H9 (cell line): ENCODE data around the gene MMP17. TPM values are rescaled to one million over a fixed set of nuclear protein-coding genes. Genes with fewer than 3 reads are reported as not detected.

Experiments used
- DNase-seq: peaks from one replicate; pipeline ENCODE4 v3.0.0-alpha.2; 2017
- H2AFZ ChIP-seq: one replicate; pipeline ENCODE4 v1.6.1; 2013; ENCODE audit warnings: mild to moderate bottlenecking, low read length, control low read depth, moderate library complexity
- H2AK5ac ChIP-seq: 2 replicates; pipeline ENCODE4 v1.6.1; 2013; ENCODE audit warnings: low read length, control low read depth, mixed read lengths; ENCODE audit not compliant: insufficient read length
- H2BK120ac ChIP-seq: one replicate; pipeline ENCODE4 v1.6.1; 2013; ENCODE audit warnings: low read depth, mild to moderate bottlenecking, low read length, control low read depth, inconsistent platforms; ENCODE audit not compliant: poor library complexity, severe bottlenecking
- H2BK12ac ChIP-seq: 2 replicates; pipeline ENCODE4 v1.6.1; 2013; ENCODE audit warnings: low read length, control low read depth, mixed read lengths, low read depth; ENCODE audit not compliant: insufficient read length
- H2BK15ac ChIP-seq: 2 replicates; pipeline ENCODE4 v1.6.1; 2013; ENCODE audit warnings: low read depth, low read length, control low read depth
- H2BK20ac ChIP-seq: one replicate; pipeline ENCODE4 v1.6.1; 2013; ENCODE audit warnings: low read depth, mild to moderate bottlenecking, low read length, control low read depth, inconsistent platforms; ENCODE audit not compliant: poor library complexity, severe bottlenecking
- H2BK5ac ChIP-seq: 2 replicates; pipeline ENCODE4 v1.6.1; 2013; ENCODE audit warnings: low read length, control low read depth, mixed read lengths; ENCODE audit not compliant: insufficient read length
- H3K14ac ChIP-seq: 2 replicates; pipeline ENCODE4 v1.6.1; 2013; ENCODE audit warnings: low read length, control low read depth; ENCODE audit not compliant: insufficient read depth
- H3K18ac ChIP-seq: 2 replicates; pipeline ENCODE4 v1.6.1; 2013; ENCODE audit warnings: low read depth, mild to moderate bottlenecking, mixed read lengths, low read length, control low read depth; ENCODE audit not compliant: insufficient read length
- H3K23ac ChIP-seq: 2 replicates; pipeline ENCODE4 v1.6.1; 2013; ENCODE audit warnings: low read length, control low read depth, mixed read lengths, low read depth; ENCODE audit not compliant: insufficient read length
- H3K23me2 ChIP-seq: 2 replicates; pipeline ENCODE4 v1.6.1; 2013; ENCODE audit warnings: low read depth, mild to moderate bottlenecking, mixed read lengths, low read length, control low read depth; ENCODE audit not compliant: insufficient read length, poor library complexity, severe bottlenecking
- H3K27ac ChIP-seq: 2 replicates; pipeline ENCODE4 v1.5.1; 2013; ENCODE audit warnings: low read length, control low read depth, mixed read lengths, low read depth; ENCODE audit not compliant: insufficient read length
- H3K27me3 ChIP-seq: 2 replicates; pipeline ENCODE4 v1.6.1; 2013; ENCODE audit warnings: low read length, control low read depth, inconsistent platforms; ENCODE audit not compliant: insufficient read depth
- H3K4ac ChIP-seq: 2 replicates; pipeline ENCODE4 v1.6.1; 2013; ENCODE audit warnings: low read depth, mild to moderate bottlenecking, control low read depth, inconsistent platforms, low read length, moderate library complexity
- H3K4me1 ChIP-seq: 2 replicates; pipeline ENCODE4 v1.6.1; 2013; ENCODE audit warnings: low read length, control low read depth, inconsistent platforms; ENCODE audit not compliant: insufficient read depth
- H3K4me2 ChIP-seq: 2 replicates; pipeline ENCODE4 v1.6.1; 2013; ENCODE audit warnings: low read length, control low read depth, mixed read lengths; ENCODE audit not compliant: insufficient read length, insufficient read depth
- H3K56ac ChIP-seq: 2 replicates; pipeline ENCODE4 v1.6.1; 2013; ENCODE audit warnings: low read depth, mild to moderate bottlenecking, mixed read lengths, low read length, control low read depth; ENCODE audit not compliant: insufficient read length
- H3K79me1 ChIP-seq: 2 replicates; pipeline ENCODE4 v1.6.1; 2013; ENCODE audit warnings: low read depth, mild to moderate bottlenecking, moderate library complexity, low read length, control low read depth, inconsistent platforms; ENCODE audit not compliant: insufficient read depth, poor library complexity, severe bottlenecking
- H3K79me2 ChIP-seq: 2 replicates; pipeline ENCODE4 v1.6.1; 2013; ENCODE audit warnings: low read length, control low read depth, inconsistent platforms; ENCODE audit not compliant: insufficient read depth
- H3K9ac ChIP-seq: 2 replicates; pipeline ENCODE4 v1.6.1; 2013; ENCODE audit warnings: low read length, control low read depth, mixed read lengths; ENCODE audit not compliant: insufficient read length; ENCODE audit errors: extremely low read depth
- H3K9me3 ChIP-seq: one replicate; pipeline ENCODE4 v1.6.1; 2013; ENCODE audit warnings: low read depth, low read length, inconsistent platforms; ENCODE audit not compliant: control insufficient read depth
- H3T11ph ChIP-seq: one replicate; pipeline ENCODE4 v1.6.1; 2013; ENCODE audit warnings: mild to moderate bottlenecking, low read length, control low read depth, inconsistent platforms
- H4K20me1 ChIP-seq: one replicate; pipeline ENCODE4 v1.6.1; 2013; ENCODE audit not compliant: control insufficient read depth, insufficient read length, insufficient read depth
- H4K5ac ChIP-seq: 2 replicates; pipeline ENCODE4 v1.6.1; 2013; ENCODE audit warnings: low read depth, mild to moderate bottlenecking, mixed read lengths, low read length, control low read depth; ENCODE audit not compliant: insufficient read length
- H4K8ac ChIP-seq: replicated peaks from 2 replicates; pipeline ENCODE4 v1.6.1; 2013; ENCODE audit warnings: low read length, control low read depth, mixed read lengths, low read depth; ENCODE audit not compliant: insufficient read length
- H4K91ac ChIP-seq: 2 replicates; pipeline ENCODE4 v1.6.1; 2013; ENCODE audit warnings: low read depth, mild to moderate bottlenecking, moderate library complexity, mixed read lengths, low read length, control low read depth; ENCODE audit not compliant: insufficient read length
- H3K27ac Mint-ChIP-seq, 3 experiments: 2 replicates in 2 of 3; 3 replicates in 1 of 3; pipeline ENCODE4 v1.8.0; 2020 to 2021; ENCODE audit warnings: mixed read lengths in 3 of 3, mild to moderate bottlenecking in 1 of 3, moderate library complexity in 1 of 3
- H3K27me3 Mint-ChIP-seq: 2 replicates; pipeline ENCODE4 v1.8.0; 2021; ENCODE audit warnings: low read depth, mild to moderate bottlenecking, moderate library complexity, mixed read lengths
- H3K36me3 Mint-ChIP-seq, 3 experiments: 2 replicates in 2 of 3; 3 replicates in 1 of 3; pipeline ENCODE4 v1.8.0; 2020 to 2021; ENCODE audit warnings: low read depth in 3 of 3, mixed read lengths in 3 of 3; ENCODE audit not compliant: insufficient read depth in 1 of 3
- H3K4me1 Mint-ChIP-seq, 2 experiments: 2 replicates each; pipeline ENCODE4 v1.8.0; 2020; ENCODE audit warnings: mixed read lengths in 2 of 2
- H3K4me3 Mint-ChIP-seq, 2 experiments: 2 replicates in 1 of 2; 3 replicates in 1 of 2; pipeline ENCODE4 v1.8.0; 2020 to 2021; ENCODE audit warnings: mild to moderate bottlenecking in 2 of 2, mixed read lengths in 2 of 2, moderate library complexity in 1 of 2
- H3K9me3 Mint-ChIP-seq, 2 experiments: 2 replicates in 1 of 2; 3 replicates in 1 of 2; pipeline ENCODE4 v1.8.0; 2020; ENCODE audit warnings: mild to moderate bottlenecking in 2 of 2, mixed read lengths in 2 of 2, moderate library complexity in 1 of 2
- WGBS: extraction: QIAGEN DNeasy Blood & Tissue Kit; methylation state at CpG from one replicate; pipeline ENCODE4 v1.1.7; 2013; ENCODE audit warnings: missing lambda C conversion rate, low lambda C conversion rate, mixed read lengths; ENCODE audit not compliant: insufficient read length; ENCODE audit errors: extremely low coverage; 5-methylcytosine and 5-hydroxymethylcytosine counted together
- total RNA-seq: library from RNA; stranded (reverse); gene quantifications from 2 replicates; pipeline ENCODE4 v1.2.1, GENCODE V29; 2021
- TF ChIP-seq, protein P1 (sequence below): fragments of 200-600 bp; sonication (generic); conservative IDR thresholded peaks from 3 replicates; pipeline ENCODE4 v1.8.0; 2021; ENCODE audit warnings: antibody characterized with exemption, mild to moderate bottlenecking

MMP17 gene
- total RNA-seq, 1 experiment from 2014 or later, result 14.8 TPM

DNA sequence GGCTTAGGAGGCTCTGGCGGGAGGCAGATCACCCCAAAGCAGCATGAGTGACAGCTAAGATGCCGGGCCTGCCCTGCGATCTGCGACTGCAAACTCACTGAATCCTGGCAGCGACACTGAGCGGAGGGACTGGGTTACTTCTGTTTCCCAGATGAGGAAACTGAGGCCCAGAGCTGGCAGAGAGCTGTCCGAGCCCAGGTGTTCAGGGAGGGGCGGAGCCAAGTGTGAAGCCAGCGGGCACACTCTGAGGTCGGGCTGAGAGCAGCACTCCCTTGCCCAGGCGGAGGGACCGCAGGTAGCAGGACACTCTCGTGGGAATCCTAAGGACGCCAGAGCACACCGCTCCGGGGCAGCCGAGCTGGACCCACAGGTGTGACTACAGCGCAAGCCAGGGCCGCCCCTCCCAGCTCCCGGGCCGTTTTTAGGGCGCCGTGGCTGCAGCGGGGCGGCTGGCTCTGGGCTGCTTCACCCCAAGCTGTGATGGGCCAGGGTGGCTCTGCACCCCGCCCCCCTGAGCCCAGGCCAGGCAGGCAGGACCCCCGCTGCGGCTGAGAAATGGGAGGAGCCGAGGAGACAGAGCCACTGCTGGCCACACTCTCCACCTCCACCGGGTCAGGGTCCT, 27.4 kb downstream of the MMP17 start:
- Histone ChIP-seq H2BK15ac (no peak overlapping the region), H3K79me1 (no peaks in the 10 kb centered on the region), H2BK12ac (no peak overlapping the region), H4K8ac (no peak overlapping the region), H2BK5ac (no peak overlapping the region), H3K4me2 (peak overlapping the region; percentile 20), H3T11ph (no peak overlapping the region), H2BK120ac (no peak overlapping the region), H2BK20ac (no peak overlapping the region), H3K23ac (no peak overlapping the region), H3K9me3 (no peaks in the 10 kb centered on the region), H4K20me1 (no peaks in the 10 kb centered on the region), H3K27me3 (no peaks in the 10 kb centered on the region), H3K4ac (no peak overlapping the region), H4K5ac (no peak overlapping the region), H3K79me2 (no peaks in the 10 kb centered on the region), H4K91ac (no peak overlapping the region), H3K18ac (no peak overlapping the region), H2AK5ac (no peak overlapping the region), H2AFZ (no peak overlapping the region), H3K9ac (no peak overlapping the region), H3K23me2 (no peaks in the 10 kb centered on the region), H3K27ac (no peak overlapping the region), H3K56ac (no peak overlapping the region), H3K14ac (no peak overlapping the region), H3K4me1 (no peaks in the 10 kb centered on the region)
- DNase-seq, result peak; percentile 59
- Mint-ChIP-seq H3K27me3 (peaks cover 11% of the 10 kb centered on the region), H3K27ac (no peak overlapping the region), H3K4me1 (peaks cover 18 to 24% of the 10 kb centered on the region in 2 experiments), H3K4me3 (0 out of 5 replicates have a peak overlapping the region, but pooled peaks of 1 of the 2 experiments have one; percentile 4), H3K9me3 (peaks cover 0 to 4% of the 10 kb centered on the region in 2 experiments; a peak in 1 of 5 replicates), H3K36me3 (peaks cover 0 to 7% (median 0%) of the 10 kb centered on the region in 3 experiments; a peak in 2 of 7 replicates)
- TF ChIP-seq, protein P1, sequence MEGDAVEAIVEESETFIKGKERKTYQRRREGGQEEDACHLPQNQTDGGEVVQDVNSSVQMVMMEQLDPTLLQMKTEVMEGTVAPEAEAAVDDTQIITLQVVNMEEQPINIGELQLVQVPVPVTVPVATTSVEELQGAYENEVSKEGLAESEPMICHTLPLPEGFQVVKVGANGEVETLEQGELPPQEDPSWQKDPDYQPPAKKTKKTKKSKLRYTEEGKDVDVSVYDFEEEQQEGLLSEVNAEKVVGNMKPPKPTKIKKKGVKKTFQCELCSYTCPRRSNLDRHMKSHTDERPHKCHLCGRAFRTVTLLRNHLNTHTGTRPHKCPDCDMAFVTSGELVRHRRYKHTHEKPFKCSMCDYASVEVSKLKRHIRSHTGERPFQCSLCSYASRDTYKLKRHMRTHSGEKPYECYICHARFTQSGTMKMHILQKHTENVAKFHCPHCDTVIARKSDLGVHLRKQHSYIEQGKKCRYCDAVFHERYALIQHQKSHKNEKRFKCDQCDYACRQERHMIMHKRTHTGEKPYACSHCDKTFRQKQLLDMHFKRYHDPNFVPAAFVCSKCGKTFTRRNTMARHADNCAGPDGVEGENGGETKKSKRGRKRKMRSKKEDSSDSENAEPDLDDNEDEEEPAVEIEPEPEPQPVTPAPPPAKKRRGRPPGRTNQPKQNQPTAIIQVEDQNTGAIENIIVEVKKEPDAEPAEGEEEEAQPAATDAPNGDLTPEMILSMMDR, result no peak
- WGBS, result no CpG with 5 or more reads among the region's 30 CpGs
